Measurements from ENCODE around the gene IRF7.

IRF7 gene

DNA sequence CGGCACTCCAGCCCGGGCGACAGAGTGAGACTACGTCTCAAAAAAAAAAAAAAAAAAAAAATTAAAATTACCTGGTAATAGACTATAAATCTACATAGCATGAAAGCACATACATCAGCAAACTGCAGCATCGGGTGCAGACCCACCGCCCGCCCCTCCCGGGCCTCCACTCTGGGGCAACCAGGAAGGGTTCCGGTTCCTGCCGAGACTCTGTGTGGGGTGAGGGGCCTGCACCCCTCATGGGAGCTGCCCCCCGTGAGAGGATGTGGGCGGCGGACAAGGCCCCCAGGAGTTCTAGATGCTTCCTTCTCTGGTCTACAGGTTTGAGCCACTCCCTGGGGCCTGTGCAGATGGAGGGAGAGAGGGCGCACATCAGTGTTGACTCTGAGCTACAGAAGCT, 30.5 kb upstream of the IRF7 start:
- TF ChIP-seq, protein P1, sequence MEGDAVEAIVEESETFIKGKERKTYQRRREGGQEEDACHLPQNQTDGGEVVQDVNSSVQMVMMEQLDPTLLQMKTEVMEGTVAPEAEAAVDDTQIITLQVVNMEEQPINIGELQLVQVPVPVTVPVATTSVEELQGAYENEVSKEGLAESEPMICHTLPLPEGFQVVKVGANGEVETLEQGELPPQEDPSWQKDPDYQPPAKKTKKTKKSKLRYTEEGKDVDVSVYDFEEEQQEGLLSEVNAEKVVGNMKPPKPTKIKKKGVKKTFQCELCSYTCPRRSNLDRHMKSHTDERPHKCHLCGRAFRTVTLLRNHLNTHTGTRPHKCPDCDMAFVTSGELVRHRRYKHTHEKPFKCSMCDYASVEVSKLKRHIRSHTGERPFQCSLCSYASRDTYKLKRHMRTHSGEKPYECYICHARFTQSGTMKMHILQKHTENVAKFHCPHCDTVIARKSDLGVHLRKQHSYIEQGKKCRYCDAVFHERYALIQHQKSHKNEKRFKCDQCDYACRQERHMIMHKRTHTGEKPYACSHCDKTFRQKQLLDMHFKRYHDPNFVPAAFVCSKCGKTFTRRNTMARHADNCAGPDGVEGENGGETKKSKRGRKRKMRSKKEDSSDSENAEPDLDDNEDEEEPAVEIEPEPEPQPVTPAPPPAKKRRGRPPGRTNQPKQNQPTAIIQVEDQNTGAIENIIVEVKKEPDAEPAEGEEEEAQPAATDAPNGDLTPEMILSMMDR (IDR thresholded peaks at IDR 0.05; ENCODE audit: extremely low read depth, insufficient read depth, missing control alignments): no peak
- DNase-seq (ENCODE audit: low spot score): no peak
- in situ Hi-C loops (cut with MboI; ENCODE audit: low pct_unique_long_range_greater_than_20kb, low sequenced_read_pairs, unreplicated experiment): no loop called here

DNA sequence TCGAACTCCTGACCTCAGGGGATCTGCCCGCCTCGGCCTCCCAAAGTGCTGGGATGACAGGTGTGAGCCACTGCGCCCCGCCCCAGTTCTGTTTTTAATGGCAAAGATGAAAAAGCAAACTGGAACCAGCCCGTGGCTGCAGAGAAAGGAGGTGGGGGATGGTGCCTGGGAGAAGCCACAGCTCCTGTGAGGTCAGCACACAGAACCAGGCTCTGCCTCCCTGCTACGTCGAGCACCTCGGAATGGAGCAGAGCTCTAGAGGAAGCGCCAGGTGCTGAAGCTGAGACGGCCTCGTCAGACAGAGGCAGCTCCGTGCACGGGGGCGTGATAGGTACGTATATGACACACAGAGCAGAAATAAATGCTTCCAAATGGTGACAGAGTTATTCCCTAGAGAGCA, 29.8 kb upstream of the IRF7 start:
- TF ChIP-seq, protein P1 (IDR thresholded peaks at IDR 0.05; ENCODE audit: extremely low read depth, insufficient read depth, missing control alignments): no peak
- in situ Hi-C loops (cut with MboI; ENCODE audit: low pct_unique_long_range_greater_than_20kb, low sequenced_read_pairs, unreplicated experiment): no loop called here
- DNase-seq (ENCODE audit: low spot score): no peak

DNA sequence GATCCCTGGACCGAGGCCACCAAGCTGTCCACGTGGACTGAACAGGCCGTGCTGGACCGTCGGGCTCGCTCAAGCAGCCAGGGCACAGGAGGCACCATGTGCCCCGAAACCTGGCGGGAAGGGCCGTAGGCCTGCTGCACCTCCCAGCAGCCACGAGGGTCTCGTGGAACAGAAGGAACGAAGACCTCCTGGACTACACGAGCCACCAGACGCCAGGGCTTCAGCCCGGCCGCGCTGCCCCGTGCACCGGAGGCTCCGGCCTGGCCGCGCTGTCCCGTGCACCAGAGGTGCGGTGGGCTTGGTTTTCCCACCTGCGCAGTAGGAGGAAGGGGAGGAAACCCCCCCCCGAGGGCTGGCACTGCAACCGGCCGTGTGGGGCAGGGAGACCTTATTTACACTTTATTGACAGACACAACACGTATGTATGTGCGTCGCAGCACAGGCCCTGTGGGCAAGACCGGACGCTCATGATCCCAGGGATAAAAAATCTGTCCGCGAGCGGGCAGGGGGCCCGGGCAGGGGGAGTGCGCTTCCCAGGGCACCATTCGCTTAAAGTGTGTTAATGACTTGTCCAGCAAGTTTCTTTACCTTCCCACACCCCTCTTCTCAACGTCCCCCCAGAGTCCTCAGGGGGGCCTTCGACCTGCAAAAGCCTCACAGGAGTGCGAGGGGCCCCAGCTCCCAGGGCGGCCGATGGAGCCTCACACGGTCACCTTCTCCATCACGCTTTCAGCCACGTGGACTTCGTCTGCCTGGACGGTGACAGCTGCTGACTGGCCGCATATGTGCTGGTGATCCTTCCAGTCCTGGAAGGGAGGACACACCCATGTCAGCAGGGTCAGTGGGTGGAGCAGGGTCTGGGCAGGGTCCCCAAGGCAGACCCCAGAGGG, 28.3 kb upstream of the IRF7 start:
- TF ChIP-seq, protein P1 (IDR thresholded peaks at IDR 0.05; ENCODE audit: extremely low read depth, insufficient read depth, missing control alignments): no peak
- DNase-seq (ENCODE audit: low spot score): no peak
- in situ Hi-C loops (cut with MboI; ENCODE audit: low pct_unique_long_range_greater_than_20kb, low sequenced_read_pairs, unreplicated experiment): no loop called here

DNA sequence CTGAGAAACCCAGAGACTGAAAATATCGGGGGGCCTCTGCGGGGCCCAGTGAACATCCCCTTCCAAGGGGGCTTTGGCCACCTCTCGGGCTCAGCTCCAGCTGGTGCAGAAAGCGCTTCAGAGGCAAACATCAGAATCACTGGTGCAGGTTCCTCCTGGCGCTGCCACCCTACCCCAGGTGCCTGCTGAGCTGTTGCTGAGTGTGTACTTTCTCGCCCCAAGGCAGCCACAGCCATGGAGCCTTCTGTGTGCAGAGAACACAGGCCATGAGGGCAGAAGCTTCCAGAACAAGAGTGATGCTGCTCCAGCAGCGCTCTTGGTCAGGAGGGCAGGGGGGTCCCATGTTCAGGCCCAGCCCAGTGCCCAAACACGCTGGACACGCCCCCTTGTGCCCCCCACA, 27.6 kb upstream of the IRF7 start:
- no peak for DNase-seq (ENCODE audit: low spot score)
- TF ChIP-seq, protein P1 (IDR thresholded peaks at IDR 0.05; ENCODE audit: extremely low read depth, insufficient read depth, missing control alignments): no peak
- in situ Hi-C loops (cut with MboI; ENCODE audit: low pct_unique_long_range_greater_than_20kb, low sequenced_read_pairs, unreplicated experiment): no loop called here

DNA sequence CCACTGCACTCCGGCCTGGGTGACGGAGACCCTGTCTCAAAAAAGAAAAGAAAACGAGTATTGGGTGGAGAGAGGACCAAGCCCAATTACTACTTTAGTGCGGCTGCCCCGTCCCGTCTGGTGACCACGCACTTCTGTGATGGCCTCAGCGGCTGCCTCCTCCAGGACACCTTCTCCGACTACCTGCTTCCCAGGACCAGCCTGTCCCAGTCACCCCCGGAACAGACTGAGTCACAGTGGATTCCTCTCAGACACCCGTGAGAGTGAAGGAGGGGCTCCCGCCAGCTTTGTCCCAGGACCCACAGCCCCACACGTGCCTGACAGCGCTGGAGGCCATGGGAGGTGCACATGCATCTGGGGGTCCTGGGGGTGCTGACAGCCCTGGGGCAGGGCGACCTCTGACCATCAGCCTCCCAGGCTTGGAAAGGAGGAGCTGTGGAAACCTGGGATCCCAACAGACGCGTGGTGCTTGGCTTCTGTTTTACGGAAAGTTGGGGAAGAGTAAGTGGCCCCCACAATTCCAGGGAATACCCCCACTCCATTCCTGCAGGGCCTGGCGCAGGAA, 26.1 kb upstream of the IRF7 start:
- in situ Hi-C loops (cut with MboI; ENCODE audit: low pct_unique_long_range_greater_than_20kb, low sequenced_read_pairs, unreplicated experiment): no loop called here
- TF ChIP-seq, protein P1 (IDR thresholded peaks at IDR 0.05; ENCODE audit: extremely low read depth, insufficient read depth, missing control alignments): no peak
- DNase-seq (ENCODE audit: low spot score): no peak

DNA sequence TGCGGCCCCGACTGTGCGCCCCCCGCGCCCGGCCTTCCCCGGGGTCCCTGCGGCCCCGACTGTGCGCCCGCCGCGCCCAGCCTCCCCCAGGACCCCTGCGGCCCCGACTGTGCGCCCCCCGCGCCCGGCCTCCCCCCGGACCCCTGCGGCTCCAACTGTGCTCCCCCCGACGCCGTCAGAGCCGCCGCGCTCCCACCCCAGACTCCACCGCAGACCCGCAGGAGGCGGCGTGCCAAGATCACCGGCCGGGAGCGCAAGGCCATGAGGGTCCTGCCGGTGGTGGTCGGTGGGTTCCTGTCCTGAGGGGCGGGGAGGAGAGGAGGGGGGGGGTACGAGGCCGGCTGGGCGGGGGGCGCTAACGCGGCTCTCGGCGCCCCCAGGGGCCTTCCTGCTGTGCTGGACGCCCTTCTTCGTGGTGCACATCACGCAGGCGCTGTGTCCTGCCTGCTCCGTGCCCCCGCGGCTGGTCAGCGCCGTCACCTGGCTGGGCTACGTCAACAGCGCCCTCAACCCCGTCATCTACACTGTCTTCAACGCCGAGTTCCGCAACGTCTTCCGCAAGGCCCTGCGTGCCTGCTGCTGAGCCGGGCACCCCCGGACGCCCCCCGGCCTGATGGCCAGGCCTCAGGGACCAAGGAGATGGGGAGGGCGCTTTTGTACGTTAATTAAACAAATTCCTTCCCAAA, 24.4 kb upstream of the IRF7 start:
- DNase-seq (ENCODE audit: low spot score): no peak
- in situ Hi-C loops (cut with MboI; ENCODE audit: low pct_unique_long_range_greater_than_20kb, low sequenced_read_pairs, unreplicated experiment): no loop called here
- TF ChIP-seq, protein P1 (IDR thresholded peaks at IDR 0.05; ENCODE audit: extremely low read depth, insufficient read depth, missing control alignments): no peak

Data from GM13977 (cell line).